Measurements from ENCODE around the gene PRPF40A. TPM values are rescaled to one million over a fixed set of nuclear protein-coding genes. Genes with fewer than 3 reads are reported as not detected.

The PRPF40A gene
- polyA plus RNA-seq, 1 donor (not counting 4 experiments of a cell fraction or from before 2014, with no cell fraction given), result 104 TPM

DNA sequence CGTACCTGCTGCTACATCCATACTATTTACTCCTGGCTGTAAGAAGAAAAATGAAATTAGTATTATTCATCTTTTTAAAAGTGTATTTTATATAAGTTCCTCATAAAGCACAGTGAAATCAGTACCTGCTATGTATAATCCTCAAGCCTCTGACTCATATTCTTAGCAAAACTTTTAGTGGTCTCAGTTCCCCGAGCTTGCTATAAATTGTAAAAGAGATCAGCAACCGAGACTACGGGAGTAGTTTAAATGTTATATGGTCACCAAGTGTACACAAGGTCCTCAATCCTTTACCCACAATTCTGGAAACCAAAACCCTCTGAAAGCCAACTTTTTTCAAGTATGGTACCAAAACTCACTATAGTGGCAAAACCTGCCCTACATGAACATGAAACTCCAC lies 24.2 kb downstream of the PRPF40A start:
- no peak overlapping the region for H3K4me2 ChIP-seq (ENCODE audit: control insufficient read depth, extremely low read depth, insufficient read depth, low read depth, low read length)
- no peak overlapping the region for H3K4me3 ChIP-seq (ENCODE audit: control insufficient read depth in 2 of 3, extremely low read depth in 1 of 3, insufficient read depth in 2 of 3, low read depth in 1 of 3, low read length in 3 of 3)
- peaks cover 3 to 13% of the 10 kb centered on the region in 2 experiments for H3K36me3 ChIP-seq (ENCODE audit: control insufficient read depth in 2 of 2, extremely low read depth in 1 of 2, insufficient read depth in 2 of 2, low read length in 2 of 2)
- H3K27me3 ChIP-seq (ENCODE audit: control insufficient read depth, extremely low read depth, insufficient read depth, low read length), result no peaks in the 10 kb centered on the region
- H3K27ac ChIP-seq (ENCODE audit: control insufficient read depth, insufficient read depth, low read length), result no peak overlapping the region
- TF ChIP-seq EZH2 (IDR thresholded peaks at IDR 0.05; ENCODE audit: low read length), result no peak
- H3K4me1 ChIP-seq (ENCODE audit: control insufficient read depth, extremely low read depth, insufficient read depth, low read length), result no peaks in the 10 kb centered on the region
- H3K9ac ChIP-seq (ENCODE audit: control insufficient read depth, extremely low read depth, insufficient read depth, low read length), result no peak overlapping the region
- no peaks in the 10 kb centered on the region for H3K9me1 ChIP-seq (ENCODE audit: control insufficient read depth, extremely low read depth, insufficient read depth, low read length)
- H4K20me1 ChIP-seq (ENCODE audit: control insufficient read depth, extremely low read depth, insufficient read depth, low read length), result peaks cover 7% of the 10 kb centered on the region
- dilution Hi-C loops (cut with MboI; ENCODE audit: extremely low pct_ligation_motif_present, low sequenced_read_pairs), result no loop called here
- H3K79me2 ChIP-seq (ENCODE audit: control insufficient read depth, insufficient read depth, low read length), result peaks cover 50% of the 10 kb centered on the region
- DNase-seq (ENCODE audit: low read depth, low spot score) (no peak), FAIRE-seq (no peak)
- H2AFZ ChIP-seq (ENCODE audit: control insufficient read depth, low read length), result no peak overlapping the region
- H3K9me3 ChIP-seq (ENCODE audit: control insufficient read depth, low read depth, low read length), result no peaks in the 10 kb centered on the region

DNA sequence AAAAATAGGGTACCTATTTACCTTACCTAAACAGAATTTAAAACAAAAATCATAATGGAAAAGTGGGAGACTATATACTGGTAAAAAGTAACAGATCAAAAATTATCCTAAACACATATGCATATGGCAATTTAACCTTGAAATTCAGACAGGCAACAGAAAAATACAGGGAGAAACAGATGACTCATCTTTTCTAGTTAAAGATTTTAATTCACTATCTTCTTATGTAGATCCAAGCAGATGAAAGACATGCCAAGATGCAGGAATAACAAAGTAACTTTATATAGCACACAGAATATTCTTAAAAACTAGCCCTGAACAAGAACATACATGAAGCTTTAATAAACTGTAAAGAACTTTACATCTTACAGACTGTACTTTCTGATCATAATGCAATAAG lies 30.9 kb downstream of the PRPF40A start:
- Histone ChIP-seq H3K4me3 (ENCODE audit: control insufficient read depth in 2 of 3, extremely low read depth in 1 of 3, insufficient read depth in 2 of 3, low read depth in 1 of 3, low read length in 3 of 3) (no peak overlapping the region), H3K4me2 (ENCODE audit: control insufficient read depth, extremely low read depth, insufficient read depth, low read depth, low read length) (no peak overlapping the region), H2AFZ (ENCODE audit: control insufficient read depth, low read length) (no peak overlapping the region), H3K27me3 (ENCODE audit: control insufficient read depth, extremely low read depth, insufficient read depth, low read length) (no peaks in the 10 kb centered on the region), H3K9me1 (ENCODE audit: control insufficient read depth, extremely low read depth, insufficient read depth, low read length) (no peaks in the 10 kb centered on the region), H3K27ac (ENCODE audit: control insufficient read depth, insufficient read depth, low read length) (no peak overlapping the region), H3K36me3 (ENCODE audit: control insufficient read depth in 2 of 2, extremely low read depth in 1 of 2, insufficient read depth in 2 of 2, low read length in 2 of 2) (peaks cover 2 to 9% of the 10 kb centered on the region in 2 experiments), H3K9me3 (ENCODE audit: control insufficient read depth, low read depth, low read length) (no peaks in the 10 kb centered on the region), H3K4me1 (ENCODE audit: control insufficient read depth, extremely low read depth, insufficient read depth, low read length) (no peaks in the 10 kb centered on the region), H3K79me2 (ENCODE audit: control insufficient read depth, insufficient read depth, low read length) (peaks cover 57% of the 10 kb centered on the region), H4K20me1 (ENCODE audit: control insufficient read depth, extremely low read depth, insufficient read depth, low read length) (peaks cover 3% of the 10 kb centered on the region), H3K9ac (ENCODE audit: control insufficient read depth, extremely low read depth, insufficient read depth, low read length) (no peak overlapping the region)
- dilution Hi-C loops (cut with MboI; ENCODE audit: extremely low pct_ligation_motif_present, low sequenced_read_pairs), result no loop called here
- FAIRE-seq, result peak; percentile 20
- TF ChIP-seq, protein P1, sequence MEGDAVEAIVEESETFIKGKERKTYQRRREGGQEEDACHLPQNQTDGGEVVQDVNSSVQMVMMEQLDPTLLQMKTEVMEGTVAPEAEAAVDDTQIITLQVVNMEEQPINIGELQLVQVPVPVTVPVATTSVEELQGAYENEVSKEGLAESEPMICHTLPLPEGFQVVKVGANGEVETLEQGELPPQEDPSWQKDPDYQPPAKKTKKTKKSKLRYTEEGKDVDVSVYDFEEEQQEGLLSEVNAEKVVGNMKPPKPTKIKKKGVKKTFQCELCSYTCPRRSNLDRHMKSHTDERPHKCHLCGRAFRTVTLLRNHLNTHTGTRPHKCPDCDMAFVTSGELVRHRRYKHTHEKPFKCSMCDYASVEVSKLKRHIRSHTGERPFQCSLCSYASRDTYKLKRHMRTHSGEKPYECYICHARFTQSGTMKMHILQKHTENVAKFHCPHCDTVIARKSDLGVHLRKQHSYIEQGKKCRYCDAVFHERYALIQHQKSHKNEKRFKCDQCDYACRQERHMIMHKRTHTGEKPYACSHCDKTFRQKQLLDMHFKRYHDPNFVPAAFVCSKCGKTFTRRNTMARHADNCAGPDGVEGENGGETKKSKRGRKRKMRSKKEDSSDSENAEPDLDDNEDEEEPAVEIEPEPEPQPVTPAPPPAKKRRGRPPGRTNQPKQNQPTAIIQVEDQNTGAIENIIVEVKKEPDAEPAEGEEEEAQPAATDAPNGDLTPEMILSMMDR (optimal IDR thresholded peaks at IDR 0.05 in 1 of 3, IDR thresholded peaks at IDR 0.05 in 1 of 3, conservative IDR thresholded peaks at IDR 0.05 in 1 of 3; ENCODE audit: extremely low read depth in 1 of 3, insufficient read depth in 2 of 3, low read length in 3 of 3), result no peak
- no peak for DNase-seq (ENCODE audit: low read depth, low spot score)

DNA sequence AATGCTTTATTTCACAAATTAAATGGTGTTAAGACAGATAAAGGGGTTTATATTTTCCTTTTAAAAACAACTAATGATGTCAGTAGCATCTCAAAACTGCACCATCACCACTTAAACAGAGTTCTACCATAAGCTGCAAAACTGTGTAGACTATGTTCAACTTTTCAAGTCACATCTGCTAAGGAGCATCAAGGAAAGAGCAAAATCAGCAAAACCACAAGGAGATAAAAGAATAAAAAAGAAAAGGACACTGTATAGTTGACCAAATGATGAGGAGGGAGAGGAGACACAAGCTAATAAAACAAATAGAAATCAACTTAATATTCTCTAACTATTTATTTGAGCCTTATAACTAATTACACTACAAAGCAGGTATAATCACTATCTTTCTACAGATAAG lies 33.9 kb downstream of the PRPF40A start:
- TF ChIP-seq, protein P1 (optimal IDR thresholded peaks at IDR 0.05 in 1 of 3, IDR thresholded peaks at IDR 0.05 in 1 of 3, conservative IDR thresholded peaks at IDR 0.05 in 1 of 3; ENCODE audit: extremely low read depth in 1 of 3, insufficient read depth in 2 of 3, low read length in 3 of 3), result no peak
- no peak for TF ChIP-seq EZH2 (IDR thresholded peaks at IDR 0.05; ENCODE audit: low read length)
- Histone ChIP-seq H3K36me3 (ENCODE audit: control insufficient read depth in 2 of 2, extremely low read depth in 1 of 2, insufficient read depth in 2 of 2, low read length in 2 of 2) (peaks cover 8 to 11% of the 10 kb centered on the region in 2 experiments), H3K9me1 (ENCODE audit: control insufficient read depth, extremely low read depth, insufficient read depth, low read length) (no peaks in the 10 kb centered on the region), H3K9ac (ENCODE audit: control insufficient read depth, extremely low read depth, insufficient read depth, low read length) (no peak overlapping the region), H2AFZ (ENCODE audit: control insufficient read depth, low read length) (no peak overlapping the region), H3K4me1 (ENCODE audit: control insufficient read depth, extremely low read depth, insufficient read depth, low read length) (no peaks in the 10 kb centered on the region), H3K9me3 (ENCODE audit: control insufficient read depth, low read depth, low read length) (no peaks in the 10 kb centered on the region), H3K27me3 (ENCODE audit: control insufficient read depth, extremely low read depth, insufficient read depth, low read length) (no peaks in the 10 kb centered on the region), H3K4me2 (ENCODE audit: control insufficient read depth, extremely low read depth, insufficient read depth, low read depth, low read length) (no peak overlapping the region), H3K4me3 (ENCODE audit: control insufficient read depth in 2 of 3, extremely low read depth in 1 of 3, insufficient read depth in 2 of 3, low read depth in 1 of 3, low read length in 3 of 3) (no peak overlapping the region), H4K20me1 (ENCODE audit: control insufficient read depth, extremely low read depth, insufficient read depth, low read length) (no peaks in the 10 kb centered on the region), H3K79me2 (ENCODE audit: control insufficient read depth, insufficient read depth, low read length) (peaks cover 53% of the 10 kb centered on the region), H3K27ac (ENCODE audit: control insufficient read depth, insufficient read depth, low read length) (no peak overlapping the region)
- FAIRE-seq (no peak), DNase-seq (ENCODE audit: low read depth, low spot score) (no peak)
- dilution Hi-C loops (cut with MboI; ENCODE audit: extremely low pct_ligation_motif_present, low sequenced_read_pairs), result no loop called here

Data from keratinocyte (primary cell).